GM19455 (cell line): ENCODE results near the gene APBA2.

Experiments
- ATAC-seq: cut with Tn5 transposase; IDR thresholded peaks from one replicate; pipeline ENCODE4 v1.9.1; 2021; ENCODE audit not compliant: unreplicated experiment

The APBA2 gene

DNA sequence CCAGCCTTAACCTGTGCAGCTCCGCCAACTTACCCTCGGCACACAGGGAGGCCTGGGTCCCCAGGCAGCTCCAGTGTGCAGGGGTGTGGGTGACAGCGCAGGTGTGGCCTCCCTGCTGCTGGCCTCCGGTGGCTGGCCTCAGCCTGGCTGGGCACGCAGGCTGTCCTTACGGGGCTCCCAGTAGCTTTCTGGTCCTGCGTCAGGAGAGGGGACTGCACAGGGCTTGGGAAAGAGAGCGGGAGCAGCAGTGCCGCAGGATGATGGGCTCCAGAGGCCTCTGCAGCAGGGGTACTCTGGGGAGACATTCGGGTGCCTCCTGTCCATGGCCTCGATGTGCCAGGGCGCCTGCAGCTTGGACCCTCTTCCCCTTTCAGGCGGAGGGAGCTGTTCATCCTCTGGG lies 9.4 kb downstream of the APBA2 start:
- ATAC-seq: no peak

DNA sequence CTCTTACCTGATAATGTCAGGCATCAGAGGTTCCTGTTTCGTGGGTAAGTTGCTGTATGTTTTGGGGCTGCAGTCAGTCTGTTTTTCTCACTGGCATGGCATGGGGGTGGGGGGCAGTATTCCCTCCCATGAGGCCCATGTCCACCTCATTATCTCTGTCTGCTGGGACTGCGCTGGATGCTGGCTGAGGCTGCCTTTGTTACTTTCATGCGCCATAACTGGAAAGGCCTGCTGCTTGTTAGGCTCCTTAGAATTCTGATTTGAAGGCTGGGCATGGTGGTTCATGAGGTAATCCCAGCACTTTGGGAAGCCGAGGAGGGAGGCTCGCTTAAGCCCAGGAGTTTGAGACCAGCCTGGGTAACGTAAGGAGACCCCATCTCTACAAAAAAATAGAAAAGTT lies 9.8 kb downstream of the APBA2 start:
- ATAC-seq: no peak

GRCh38 chr15:28896951-28897350 lies 11.2 kb downstream of the APBA2 start:
- ATAC-seq: no peak

DNA sequence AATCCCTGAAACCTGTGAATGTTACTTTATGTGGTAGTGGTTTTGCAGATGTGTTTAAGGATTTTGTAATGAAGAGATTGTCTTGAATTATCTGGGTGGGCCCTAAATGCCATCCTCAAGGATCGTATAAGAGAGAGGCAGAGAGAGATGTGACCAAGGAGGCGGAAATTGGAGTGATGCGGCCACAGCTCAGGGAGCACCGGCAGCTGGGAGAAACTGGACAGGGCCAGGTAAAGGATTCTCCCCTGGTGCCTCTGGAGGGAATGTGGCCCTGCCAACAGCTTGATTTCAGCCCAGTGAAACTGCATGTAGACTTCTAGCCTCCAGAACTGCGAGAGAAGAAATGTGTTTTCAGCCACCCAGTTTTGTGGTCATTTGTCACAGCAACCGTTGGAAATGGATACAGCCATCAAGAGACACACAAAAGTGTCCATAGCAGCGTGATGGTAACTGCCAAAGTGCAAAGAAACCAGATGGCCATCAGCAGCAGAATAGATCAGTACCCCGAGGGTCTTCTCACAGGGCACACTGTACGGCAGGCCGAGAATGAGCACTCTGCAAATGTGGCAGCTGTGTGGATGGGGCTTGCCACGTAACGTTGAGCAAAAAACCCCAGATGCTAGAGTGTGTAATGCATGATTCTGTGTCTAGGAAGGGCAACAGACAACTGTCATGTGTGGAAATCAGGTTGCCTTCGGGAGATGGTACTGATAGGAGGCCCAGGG lies 12.2 kb downstream of the APBA2 start:
- no peak for ATAC-seq

DNA sequence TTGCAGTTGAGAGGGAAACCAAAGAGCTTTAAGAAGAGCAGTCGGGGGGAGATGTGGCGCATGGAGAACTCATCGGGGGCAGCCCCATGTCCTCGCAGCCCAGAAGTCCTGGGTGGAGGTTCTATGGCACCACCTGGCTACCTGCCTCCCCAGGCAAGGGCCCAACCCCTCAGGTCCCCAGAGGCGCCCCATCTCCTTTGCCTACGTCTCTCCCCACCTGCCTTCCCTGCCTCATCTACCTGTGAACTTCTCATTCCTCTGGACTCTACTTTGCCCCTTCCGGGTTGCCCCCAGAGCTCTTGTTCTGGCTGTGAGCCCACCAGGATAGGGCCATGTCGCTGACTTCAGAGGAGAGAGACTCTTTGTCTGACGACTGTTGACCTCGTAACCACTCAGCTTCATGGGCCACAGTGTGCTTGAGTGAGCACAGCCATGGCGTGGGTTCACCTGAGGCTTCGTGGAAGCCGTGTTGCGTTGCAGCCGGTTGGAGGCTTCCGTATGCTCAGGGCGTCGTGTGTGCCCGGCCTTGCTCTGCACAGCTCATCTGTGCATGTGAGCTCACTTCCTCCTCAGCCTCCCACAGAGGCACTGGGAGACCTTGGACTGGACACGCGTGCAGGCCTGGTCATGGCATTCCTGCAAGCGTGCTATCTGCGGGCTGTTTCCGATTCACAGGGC lies 13.4 kb downstream of the APBA2 start:
- no peak for ATAC-seq

DNA sequence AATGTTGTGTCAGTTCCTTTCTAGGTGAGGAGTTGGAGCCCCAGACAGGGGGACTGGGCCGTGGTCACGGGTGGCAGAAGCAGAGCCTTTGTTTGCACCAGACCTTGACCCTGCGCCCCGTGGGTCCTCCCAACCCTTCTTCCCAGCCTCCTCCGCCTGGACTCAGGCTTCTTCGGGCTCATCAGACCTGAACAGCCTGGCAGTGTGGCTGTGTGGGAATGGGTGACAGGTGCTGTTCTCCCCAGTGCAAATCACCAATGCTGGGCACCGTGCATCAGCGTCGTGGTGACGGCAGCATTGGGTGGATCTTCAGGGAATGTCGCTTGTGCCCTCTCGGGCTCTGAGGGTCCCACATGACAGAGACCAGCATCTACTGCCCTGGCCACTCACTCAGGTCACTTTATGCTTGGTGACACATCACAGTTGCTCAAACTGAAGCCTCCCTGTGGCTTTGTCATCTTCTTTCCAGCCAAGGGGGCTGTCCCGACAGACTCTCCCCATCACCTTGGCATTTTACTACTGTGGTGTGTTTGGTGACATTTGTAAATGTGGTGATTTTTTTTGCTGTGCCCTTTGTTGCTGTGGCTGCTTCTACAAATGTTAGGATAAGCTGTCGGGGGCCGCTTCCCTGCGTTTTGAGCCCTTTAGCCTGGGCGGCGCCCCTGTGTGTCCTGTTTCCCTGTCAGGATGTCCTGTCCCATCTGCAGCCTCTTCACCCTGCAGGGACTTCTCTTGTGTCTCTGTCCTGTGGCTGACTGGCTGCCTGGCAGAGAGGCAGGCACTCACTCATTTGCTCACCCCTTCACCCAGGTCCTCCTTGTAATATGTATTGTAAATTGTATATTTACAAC lies 14.5 kb downstream of the APBA2 start:
- ATAC-seq: no peak

DNA sequence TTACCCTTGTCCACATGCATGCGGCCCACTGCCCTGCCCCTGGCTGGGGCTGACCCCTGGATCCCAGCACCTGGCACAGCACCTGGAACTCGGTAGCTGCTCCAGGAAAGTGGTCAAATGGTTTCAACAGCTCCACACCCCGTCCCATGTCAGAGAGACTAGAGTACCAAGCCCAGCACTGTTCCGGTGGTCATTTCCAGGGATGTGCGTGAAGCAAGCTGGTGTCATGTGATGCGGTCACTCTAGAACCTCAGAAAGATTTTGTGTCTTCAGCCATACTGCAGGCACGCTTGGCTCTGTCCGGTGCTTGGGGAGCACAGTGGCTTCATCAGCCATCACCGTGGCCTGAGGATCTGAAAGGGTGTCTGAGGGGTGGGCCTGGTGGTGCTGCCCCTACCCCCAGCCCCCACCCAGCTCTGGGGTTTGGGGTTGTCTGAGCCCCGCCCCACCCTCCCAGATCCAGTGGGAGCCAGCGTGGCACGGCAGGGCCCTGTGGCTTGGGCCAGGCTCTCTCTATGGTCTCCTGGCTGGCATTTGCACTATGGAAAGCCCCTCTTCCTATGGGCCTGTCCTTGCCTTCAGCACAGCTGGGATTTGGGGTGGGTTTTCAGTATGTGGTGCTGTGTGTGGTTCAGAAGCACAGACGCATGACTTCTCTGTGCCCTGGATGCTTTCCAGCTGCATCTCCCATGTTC lies 15.3 kb downstream of the APBA2 start:
- ATAC-seq: no peak

- no peak for ATAC-seq
Observed at GRCh38 chr15:28901587-28901980, 15.8 kb downstream of the APBA2 start.

GRCh38 chr15:28901987-28902745 lies 16.4 kb downstream of the APBA2 start:
- ATAC-seq: no peak

DNA sequence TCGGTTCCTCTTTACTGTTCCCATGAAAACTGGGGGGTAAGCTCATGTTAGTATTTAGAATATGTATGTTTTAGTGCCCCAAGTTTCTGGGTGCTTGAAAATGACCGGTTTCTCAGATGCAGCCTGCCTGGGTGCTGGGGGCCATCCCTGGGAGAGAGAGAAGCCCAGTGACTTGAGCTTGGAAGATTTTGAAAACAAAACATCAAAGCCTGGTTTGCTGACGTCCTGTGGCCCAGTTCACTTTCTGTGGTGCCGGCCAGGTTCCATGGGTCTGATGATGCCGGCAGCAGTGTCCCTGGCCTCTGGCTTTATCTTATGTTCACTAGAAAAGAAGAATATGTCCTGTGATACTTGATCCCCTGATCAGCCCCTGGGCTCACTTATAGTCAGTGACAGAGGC lies 17.1 kb downstream of the APBA2 start:
- ATAC-seq: no peak

DNA sequence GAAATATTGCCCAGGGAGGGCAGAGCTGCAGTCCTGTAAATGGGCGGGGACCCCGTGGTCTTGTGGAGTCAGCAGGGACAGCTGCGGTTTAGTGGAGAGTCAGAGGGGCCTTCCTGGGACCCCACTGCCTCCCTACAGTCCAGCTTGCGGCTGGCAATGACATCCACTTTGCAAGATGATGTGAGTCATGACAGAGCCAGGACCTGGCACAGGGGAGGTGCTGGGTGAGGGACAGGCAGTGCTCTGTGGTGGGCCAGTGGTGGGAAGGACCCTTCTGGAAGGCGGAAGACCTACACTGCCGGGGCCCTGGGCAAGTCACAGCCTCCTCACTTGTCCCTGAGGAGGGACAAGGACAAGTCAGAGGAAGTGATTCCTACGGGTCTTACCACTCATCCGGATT lies 17.8 kb downstream of the APBA2 start:
- no peak for ATAC-seq

- no peak for ATAC-seq
Observed at GRCh38 chr15:28904003-28904402, 18.2 kb downstream of the APBA2 start.

DNA sequence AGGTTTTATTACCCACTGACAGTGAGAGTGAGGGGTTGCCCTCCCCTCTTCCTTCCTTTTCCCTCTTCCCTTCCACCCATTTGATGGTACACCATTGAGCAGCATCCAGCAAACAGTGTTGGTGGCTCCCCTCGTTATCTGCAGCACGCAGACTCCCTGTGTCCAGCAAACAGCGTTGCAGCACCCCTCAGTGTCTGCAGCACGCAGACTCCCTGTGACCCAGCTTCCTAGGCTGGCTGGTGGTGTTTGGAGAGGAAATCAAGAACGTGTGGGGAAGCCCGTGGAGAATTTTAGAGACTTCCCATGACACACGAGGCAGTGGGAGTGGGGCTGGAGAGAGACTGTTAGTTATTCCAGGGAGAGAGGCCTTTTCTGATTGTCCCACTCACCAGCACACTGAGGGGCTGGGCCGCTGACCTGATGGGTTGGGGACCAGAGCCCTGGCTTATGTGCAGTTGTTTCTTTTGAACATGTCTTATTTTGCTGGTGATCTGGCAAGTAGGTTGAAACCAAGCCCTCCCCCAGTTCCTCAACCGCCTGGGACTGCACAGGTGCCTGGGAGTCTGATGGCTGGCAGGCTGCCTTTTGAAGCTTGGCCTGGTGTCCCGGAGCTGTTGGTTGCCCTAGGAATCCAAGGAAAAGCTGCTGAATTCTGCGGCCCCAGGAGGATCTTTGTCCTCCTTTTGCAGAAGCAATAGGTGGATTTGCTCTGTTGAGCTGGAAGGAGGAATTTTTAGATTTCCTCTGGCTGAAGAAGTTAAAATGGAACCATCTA lies 19.0 kb downstream of the APBA2 start:
- no peak for ATAC-seq

DNA sequence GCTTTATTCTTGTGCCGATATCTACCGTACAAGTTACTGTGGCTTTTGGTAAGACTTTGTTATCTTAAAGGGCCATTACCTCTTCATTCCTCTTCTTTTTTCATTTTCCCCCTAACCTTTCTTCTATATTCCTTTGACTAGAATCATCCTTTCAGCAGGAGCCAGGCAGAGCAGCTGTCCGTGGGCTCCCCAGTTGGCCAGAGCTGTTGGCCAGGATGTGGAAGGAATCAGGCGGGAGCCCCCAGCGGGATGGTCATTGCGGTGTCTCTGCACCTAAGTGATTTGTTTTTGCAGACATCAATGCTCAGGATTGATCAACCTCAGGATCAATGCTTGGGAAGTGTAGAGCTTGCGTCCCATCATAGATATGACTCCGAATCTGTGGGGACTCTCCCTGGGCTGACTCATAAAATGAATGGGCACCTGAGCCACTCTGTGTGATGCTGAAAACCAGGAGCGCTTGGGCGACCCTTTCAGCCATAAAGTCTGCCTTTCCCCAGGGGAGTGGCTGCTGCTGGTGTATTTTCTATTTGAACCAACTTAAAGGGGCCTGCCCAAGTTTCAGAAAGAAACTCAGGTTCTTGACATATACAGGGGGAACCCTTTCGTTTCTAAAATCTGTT lies 21.7 kb downstream of the APBA2 start:
- no peak for ATAC-seq

- no peak for ATAC-seq
Observed at GRCh38 chr15:28909958-28910500, 24.3 kb downstream of the APBA2 start.

DNA sequence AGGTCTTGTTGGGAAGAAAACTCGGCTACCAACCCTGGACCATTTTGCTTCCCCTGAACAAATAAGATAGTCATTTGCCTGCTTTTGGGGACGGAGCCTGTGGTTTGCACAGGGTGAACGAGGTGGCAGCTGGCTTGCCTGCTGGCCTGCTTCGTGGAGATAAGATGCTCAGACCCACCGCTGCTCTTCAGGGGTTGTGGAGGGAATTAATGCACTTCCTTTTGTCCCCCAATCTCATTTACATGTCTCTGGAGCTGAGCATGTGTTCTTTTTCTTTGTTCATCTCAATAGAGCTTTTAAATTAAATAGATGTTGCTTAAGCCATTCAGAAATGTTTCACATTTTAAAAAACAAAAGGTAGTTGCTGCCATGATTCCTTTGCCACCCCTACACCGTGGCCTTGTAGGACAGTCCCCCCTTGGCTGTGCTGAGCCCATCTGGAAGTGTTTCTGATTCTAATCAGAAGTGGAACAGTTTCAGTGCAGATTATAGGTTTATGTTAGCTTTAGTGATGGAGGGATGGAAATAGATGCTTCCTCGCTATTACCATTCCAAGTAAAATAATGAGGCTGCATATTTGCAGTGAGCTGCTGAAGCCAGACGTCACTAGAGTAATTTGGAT lies 25.6 kb downstream of the APBA2 start:
- no peak for ATAC-seq

DNA sequence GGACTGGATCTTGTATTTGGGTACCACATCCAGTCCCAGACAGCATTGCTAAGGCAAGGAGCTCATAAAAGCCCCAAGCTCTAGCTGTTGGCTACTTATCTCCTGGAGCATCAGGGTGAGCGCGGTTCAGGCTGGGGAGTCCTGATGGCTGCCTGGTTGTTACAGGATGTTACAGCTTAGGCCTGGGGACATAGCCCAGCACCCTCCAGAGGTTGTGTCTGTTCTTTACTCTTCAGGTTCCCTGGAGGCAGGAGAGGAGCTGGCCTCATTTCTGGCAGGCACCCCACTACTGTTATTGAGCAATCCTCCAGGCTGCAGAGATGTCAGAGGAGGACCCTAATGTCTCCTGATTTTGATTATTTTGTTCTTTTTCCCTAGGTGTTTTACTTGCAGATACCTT lies 26.6 kb downstream of the APBA2 start:
- ATAC-seq: no peak

GRCh38 chr15:28913171-28913765 lies 27.5 kb downstream of the APBA2 start:
- ATAC-seq: no peak
